ENCODE results near the gene DNAH6. TPM values are rescaled to one million over a fixed set of nuclear protein-coding genes. Genes with fewer than 3 reads are reported as not detected.

Gene DNAH6
- polyA plus RNA-seq, 2 of the 4 experiments (the other 2 are of a cell fraction): 0.13 to 0.32 TPM

DNA sequence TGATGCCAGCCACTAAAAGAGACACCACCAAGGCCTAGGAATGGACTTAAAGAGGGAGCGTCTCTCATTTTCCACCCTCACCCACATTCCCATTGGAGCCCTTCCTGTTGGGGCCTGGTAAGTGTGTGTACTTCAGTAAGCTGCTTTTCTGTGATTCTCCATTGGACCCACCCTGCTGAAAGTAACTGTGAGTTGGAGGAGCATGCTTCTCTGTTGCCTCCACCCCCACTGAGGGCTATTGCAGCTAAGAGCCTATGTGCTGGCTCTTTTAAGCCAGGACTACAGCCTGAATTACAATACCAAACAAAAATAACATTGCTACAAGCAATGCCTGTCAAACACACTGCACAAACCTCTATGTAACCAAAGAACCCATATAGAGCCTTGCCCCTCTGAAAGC, 283.5 kb downstream of the DNAH6 start (continued):
- TF ChIP-seq HOXA7 (CRISPR knock-in tag; IDR thresholded peaks at IDR 0.05) (no peak), ZFP36 (IDR thresholded peaks at IDR 0.05; ENCODE audit: borderline replicate concordance, partially characterized antibody) (no peak), MAZ (IDR thresholded peaks at IDR 0.05; ENCODE audit: borderline replicate concordance, low read depth, low read length) (no peak), RNF2 (IDR thresholded peaks at IDR 0.05; ENCODE audit: borderline replicate concordance, low read depth) (no peak)
- TF ChIP-seq, protein P1, sequence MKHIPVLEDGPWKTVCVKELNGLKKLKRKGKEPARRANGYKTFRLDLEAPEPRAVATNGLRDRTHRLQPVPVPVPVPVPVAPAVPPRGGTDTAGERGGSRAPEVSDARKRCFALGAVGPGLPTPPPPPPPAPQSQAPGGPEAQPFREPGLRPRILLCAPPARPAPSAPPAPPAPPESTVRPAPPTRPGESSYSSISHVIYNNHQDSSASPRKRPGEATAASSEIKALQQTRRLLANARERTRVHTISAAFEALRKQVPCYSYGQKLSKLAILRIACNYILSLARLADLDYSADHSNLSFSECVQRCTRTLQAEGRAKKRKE (CRISPR knock-in tag; IDR thresholded peaks at IDR 0.05; ENCODE audit: low read depth): no peak

DNA sequence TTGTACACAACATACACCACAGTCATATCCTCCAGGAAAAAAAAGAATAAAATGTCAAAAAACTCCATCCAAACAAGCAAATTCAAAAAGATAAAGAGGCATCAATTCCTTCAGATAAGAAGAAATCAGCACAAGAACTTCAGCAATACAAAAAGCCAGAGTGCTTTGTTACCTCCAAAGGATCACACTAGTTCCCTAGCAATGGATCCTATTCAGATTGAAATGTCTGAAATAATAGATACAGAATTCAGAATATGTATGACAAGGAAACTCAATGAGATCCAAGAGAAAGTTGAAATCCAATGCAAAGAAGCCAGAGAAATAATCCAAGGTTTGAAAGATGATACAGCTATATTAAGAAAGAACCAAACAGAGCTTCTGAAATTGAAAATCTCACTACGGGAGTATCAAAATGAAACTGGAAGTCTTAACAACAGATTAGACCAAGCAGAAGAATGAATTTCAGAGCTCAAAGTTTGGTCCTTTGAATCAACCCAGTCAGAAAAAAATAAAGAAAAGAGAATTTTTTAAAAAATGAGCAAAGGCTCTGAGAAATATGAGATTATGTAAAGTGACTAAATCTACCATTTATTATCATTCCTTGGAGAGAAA, 284.0 kb downstream of the DNAH6 start:
- TF ChIP-seq, protein P2, sequence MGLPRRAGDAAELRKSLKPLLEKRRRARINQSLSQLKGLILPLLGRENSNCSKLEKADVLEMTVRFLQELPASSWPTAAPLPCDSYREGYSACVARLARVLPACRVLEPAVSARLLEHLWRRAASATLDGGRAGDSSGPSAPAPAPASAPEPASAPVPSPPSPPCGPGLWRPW (IDR thresholded peaks at IDR 0.05): no peak
- no peak for TF ChIP-seq JUN (IDR thresholded peaks at IDR 0.05)
- no peak for TF ChIP-seq NFE2L2 (conservative IDR thresholded peaks at IDR 0.05; ENCODE audit: low read length)
- no peak for TF ChIP-seq MAZ (IDR thresholded peaks at IDR 0.05; ENCODE audit: borderline replicate concordance, low read depth, low read length)
- TF ChIP-seq ZSCAN20 (CRISPR knock-in tag; IDR thresholded peaks at IDR 0.05): no peak
- TF ChIP-seq EP300 (IDR thresholded peaks at IDR 0.05): no peak
- no peak for TF ChIP-seq HEYL (CRISPR knock-in tag; IDR thresholded peaks at IDR 0.05)
- no peak for TF ChIP-seq FOSL2 (IDR thresholded peaks at IDR 0.05)
- no peak for TF ChIP-seq FOSL2 (CRISPR knock-in tag; IDR thresholded peaks at IDR 0.05)
- no peak for TF ChIP-seq CHD2 (IDR thresholded peaks at IDR 0.05; ENCODE audit: low read length, partially characterized antibody)
- TF ChIP-seq HOXB5 (CRISPR knock-in tag; IDR thresholded peaks at IDR 0.05): no peak
- no peak for TF ChIP-seq ESRRA (IDR thresholded peaks at IDR 0.05; ENCODE audit: borderline replicate concordance, low read length)
- TF ChIP-seq RAD21 (conservative IDR thresholded peaks at IDR 0.05 in 1 of 2, IDR thresholded peaks at IDR 0.05 in 1 of 2): no peak
- TF ChIP-seq KDM5A (IDR thresholded peaks at IDR 0.05): no peak
- no peak for TF ChIP-seq MAFK (IDR thresholded peaks at IDR 0.05; ENCODE audit: partially characterized antibody)
- no peak for TF ChIP-seq ZNF302 (CRISPR knock-in tag; IDR thresholded peaks at IDR 0.05)
- no peak for TF ChIP-seq FOXS1 (CRISPR knock-in tag; IDR thresholded peaks at IDR 0.05)
- no peak for TF ChIP-seq RNF2 (IDR thresholded peaks at IDR 0.05; ENCODE audit: borderline replicate concordance, low read depth)
- POLR2A ChIA-PET: no interaction called here
- Histone ChIP-seq H3K4me2 (no peak overlapping the region), H3K4me3 (no peak overlapping the region), H3K4me1 (peaks cover 6% of the 10 kb centered on the region; the same call in 2 of the 3 replicates), H3K27ac (no peak overlapping the region), H3K9me3 (no peaks in the 10 kb centered on the region)
- ATAC-seq: no peak
- no peak for DNase-seq (ENCODE audit: low read depth in 1 of 2, low spot score in 1 of 2)
- CTCF ChIA-PET: no interaction called here
- 83% methylated on average over 1 of the region's 1 CpG for WGBS (ENCODE audit: missing lambda C conversion rate)
- FAIRE-seq: no peak

DNA sequence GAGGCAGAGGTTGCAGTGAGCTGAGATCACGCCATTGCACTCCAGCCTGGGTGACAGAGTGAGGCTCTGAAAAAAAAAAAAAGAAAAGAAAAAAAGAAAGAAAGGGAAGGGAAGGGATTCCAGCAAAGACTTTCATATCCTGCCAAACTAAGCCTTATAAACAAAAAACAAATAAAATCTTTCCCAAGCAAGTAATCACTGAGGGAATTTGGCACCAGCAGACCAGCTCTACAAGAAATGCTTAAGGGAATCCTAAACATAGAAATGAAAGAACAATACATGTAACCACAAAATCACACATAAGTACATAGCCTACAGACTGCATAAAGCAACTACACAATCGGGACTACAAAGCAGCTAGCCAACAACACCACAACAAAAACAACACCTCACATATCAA, 285.5 kb downstream of the DNAH6 start:
- Histone ChIP-seq H3K4me2 (no peak overlapping the region), H3K4me3 (no peak overlapping the region), H3K9me3 (no peaks in the 10 kb centered on the region), H3K4me1 (peaks cover 20% of the 10 kb centered on the region), H3K27ac (no peak overlapping the region)
- CTCF ChIA-PET: interaction anchor here (0.7 kb wide), 1 partner anchor 770 kb away, joined by 3 read pairs; no protein-coding TSS in a partner anchor
- TF ChIP-seq, protein P3, sequence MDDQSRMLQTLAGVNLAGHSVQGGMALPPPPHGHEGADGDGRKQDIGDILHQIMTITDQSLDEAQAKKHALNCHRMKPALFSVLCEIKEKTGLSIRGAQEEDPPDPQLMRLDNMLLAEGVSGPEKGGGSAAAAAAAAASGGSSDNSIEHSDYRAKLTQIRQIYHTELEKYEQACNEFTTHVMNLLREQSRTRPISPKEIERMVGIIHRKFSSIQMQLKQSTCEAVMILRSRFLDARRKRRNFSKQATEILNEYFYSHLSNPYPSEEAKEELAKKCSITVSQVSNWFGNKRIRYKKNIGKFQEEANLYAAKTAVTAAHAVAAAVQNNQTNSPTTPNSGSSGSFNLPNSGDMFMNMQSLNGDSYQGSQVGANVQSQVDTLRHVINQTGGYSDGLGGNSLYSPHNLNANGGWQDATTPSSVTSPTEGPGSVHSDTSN (IDR thresholded peaks at IDR 0.05): no peak
- TF ChIP-seq RNF2 (IDR thresholded peaks at IDR 0.05; ENCODE audit: borderline replicate concordance, low read depth) (no peak), CBX8 (IDR thresholded peaks at IDR 0.05) (no peak), RAD21 (conservative IDR thresholded peaks at IDR 0.05 in 1 of 2, IDR thresholded peaks at IDR 0.05 in 1 of 2) (no peak), EHMT2 (IDR thresholded peaks at IDR 0.05; ENCODE audit: low read depth) (no peak), SREBF2 (IDR thresholded peaks at IDR 0.05) (no peak), NR3C1 (IDR thresholded peaks at IDR 0.05) (no peak), NPAS2 (CRISPR knock-in tag; IDR thresholded peaks at IDR 0.05; ENCODE audit: borderline replicate concordance) (no peak)
- TF ChIP-seq, protein P4, sequence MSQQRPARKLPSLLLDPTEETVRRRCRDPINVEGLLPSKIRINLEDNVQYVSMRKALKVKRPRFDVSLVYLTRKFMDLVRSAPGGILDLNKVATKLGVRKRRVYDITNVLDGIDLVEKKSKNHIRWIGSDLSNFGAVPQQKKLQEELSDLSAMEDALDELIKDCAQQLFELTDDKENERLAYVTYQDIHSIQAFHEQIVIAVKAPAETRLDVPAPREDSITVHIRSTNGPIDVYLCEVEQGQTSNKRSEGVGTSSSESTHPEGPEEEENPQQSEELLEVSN (IDR thresholded peaks at IDR 0.05; ENCODE audit: borderline replicate concordance, low read depth): no peak
- DNase-seq (ENCODE audit: low read depth in 1 of 2, low spot score in 1 of 2): no peak
- WGBS (ENCODE audit: missing lambda C conversion rate): 34% methylated on average over 2 of the region's 2 CpGs
- FAIRE-seq: no peak
- no peak for ATAC-seq
- POLR2A ChIA-PET: no interaction called here

All from A549 (cell line).